Breast epithelium (tissue), 3 donors: ENCODE results near the gene CCDC70.

Experiments used
- POLR2A ChIP-seq: fragments of 450-650 bp; IDR thresholded peaks from one replicate; pipeline ENCODE4 v1.6.1; 2016; ENCODE audit warnings: antibody characterized with exemption, mild to moderate bottlenecking, moderate library complexity
- POLR2AphosphoS5 ChIP-seq, 3 donors: sonication (generic); formaldehyde crosslinking; IDR thresholded peaks; one replicate each; pipeline ENCODE4 v1.6.1; 2017; ENCODE audit warnings: antibody characterized with exemption in 3 of 3
- TF ChIP-seq, protein P1 (sequence below), 3 donors: fragments of 450-650 bp; IDR thresholded peaks; one replicate each; pipeline ENCODE4 v1.5.1; 2016 to 2017; ENCODE audit warnings: antibody characterized with exemption in 3 of 3, mild to moderate bottlenecking in 3 of 3, moderate library complexity in 3 of 3

DNA sequence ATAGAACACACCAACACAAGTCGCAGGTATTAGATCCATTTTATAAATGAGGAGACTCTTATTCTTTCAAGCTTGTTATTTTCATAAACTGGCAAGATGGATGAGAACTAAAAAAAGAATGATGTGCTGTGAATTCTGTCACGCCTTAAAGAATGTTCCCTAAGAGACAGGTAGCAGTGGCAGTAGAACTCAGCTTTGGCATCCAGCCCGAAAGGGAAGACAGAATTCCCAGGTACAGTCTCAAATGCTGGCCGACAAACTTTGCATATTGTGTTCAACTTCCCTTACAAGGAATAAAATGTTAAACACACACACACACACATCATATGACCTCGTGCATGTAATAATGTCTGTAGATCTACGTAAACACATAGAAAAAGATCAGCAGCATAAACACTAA is 20.0 kb upstream of the CCDC70 start:
- TF ChIP-seq, protein P1, sequence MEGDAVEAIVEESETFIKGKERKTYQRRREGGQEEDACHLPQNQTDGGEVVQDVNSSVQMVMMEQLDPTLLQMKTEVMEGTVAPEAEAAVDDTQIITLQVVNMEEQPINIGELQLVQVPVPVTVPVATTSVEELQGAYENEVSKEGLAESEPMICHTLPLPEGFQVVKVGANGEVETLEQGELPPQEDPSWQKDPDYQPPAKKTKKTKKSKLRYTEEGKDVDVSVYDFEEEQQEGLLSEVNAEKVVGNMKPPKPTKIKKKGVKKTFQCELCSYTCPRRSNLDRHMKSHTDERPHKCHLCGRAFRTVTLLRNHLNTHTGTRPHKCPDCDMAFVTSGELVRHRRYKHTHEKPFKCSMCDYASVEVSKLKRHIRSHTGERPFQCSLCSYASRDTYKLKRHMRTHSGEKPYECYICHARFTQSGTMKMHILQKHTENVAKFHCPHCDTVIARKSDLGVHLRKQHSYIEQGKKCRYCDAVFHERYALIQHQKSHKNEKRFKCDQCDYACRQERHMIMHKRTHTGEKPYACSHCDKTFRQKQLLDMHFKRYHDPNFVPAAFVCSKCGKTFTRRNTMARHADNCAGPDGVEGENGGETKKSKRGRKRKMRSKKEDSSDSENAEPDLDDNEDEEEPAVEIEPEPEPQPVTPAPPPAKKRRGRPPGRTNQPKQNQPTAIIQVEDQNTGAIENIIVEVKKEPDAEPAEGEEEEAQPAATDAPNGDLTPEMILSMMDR (IDR thresholded peaks at IDR 0.05) = no peak
- TF ChIP-seq POLR2AphosphoS5 (IDR thresholded peaks at IDR 0.05) = no peak
- TF ChIP-seq POLR2A = no peak
